Upper lobe of right lung (tissue), 1 donor: ENCODE results near the gene CDH3. TPM values are rescaled to one million over a fixed set of nuclear protein-coding genes. Genes with fewer than 3 reads are reported as not detected.

Experiments
- ATAC-seq: fragments of 200-7000 bp; cut with Tn5 transposase; one replicate; pipeline ENCODE4 v1.9.1; 2020; ENCODE audit warnings: mild to moderate bottlenecking, moderate library complexity
- DNase-seq: peaks from one replicate; pipeline ENCODE4 v3.0.0-alpha.2; 2020
- H3K27ac ChIP-seq: fragments of 200-600 bp; one replicate; pipeline ENCODE4 v1.8.0; 2022
- H3K27me3 ChIP-seq: fragments of 200-600 bp; one replicate; pipeline ENCODE4 v1.8.0; 2022; ENCODE audit warnings: mild to moderate bottlenecking
- H3K36me3 ChIP-seq: fragments of 200-600 bp; one replicate; pipeline ENCODE4 v1.8.0; 2022
- H3K4me1 ChIP-seq: fragments of 200-600 bp; one replicate; pipeline ENCODE4 v1.8.0; 2022
- H3K4me3 ChIP-seq: fragments of 200-600 bp; one replicate; pipeline ENCODE4 v1.8.0; 2022; ENCODE audit warnings: mild to moderate bottlenecking
- H3K9me3 ChIP-seq: fragments of 200-600 bp; one replicate; pipeline ENCODE4 v1.8.0; 2022
- intact Hi-C: fragments of 100-400 bp; cut with DNase I; formaldehyde crosslinking; loops from one replicate; pipeline ENCODE4 v1.11.0; 2022
- total RNA-seq: library from RNA; stranded (reverse); fragmentation: NEBNext Ultra II Directional; extraction: Animal tissue kit (Norgen Biotek cat#: 25700); gene quantifications from one replicate; pipeline ENCODE4 v1.2.1, GENCODE V29; 2021
- TF ChIP-seq, protein P1 (sequence below): fragments of 200-600 bp; IDR thresholded peaks from one replicate; pipeline ENCODE4 v1.8.0; 2022; ENCODE audit warnings: antibody characterized with exemption
- donor health status: DM: no; HTN: yes; CAD: no; lungs with severe emphysema.

Gene CDH3
- total RNA-seq, 1 donor from 2014 or later = 9.6 TPM

DNA sequence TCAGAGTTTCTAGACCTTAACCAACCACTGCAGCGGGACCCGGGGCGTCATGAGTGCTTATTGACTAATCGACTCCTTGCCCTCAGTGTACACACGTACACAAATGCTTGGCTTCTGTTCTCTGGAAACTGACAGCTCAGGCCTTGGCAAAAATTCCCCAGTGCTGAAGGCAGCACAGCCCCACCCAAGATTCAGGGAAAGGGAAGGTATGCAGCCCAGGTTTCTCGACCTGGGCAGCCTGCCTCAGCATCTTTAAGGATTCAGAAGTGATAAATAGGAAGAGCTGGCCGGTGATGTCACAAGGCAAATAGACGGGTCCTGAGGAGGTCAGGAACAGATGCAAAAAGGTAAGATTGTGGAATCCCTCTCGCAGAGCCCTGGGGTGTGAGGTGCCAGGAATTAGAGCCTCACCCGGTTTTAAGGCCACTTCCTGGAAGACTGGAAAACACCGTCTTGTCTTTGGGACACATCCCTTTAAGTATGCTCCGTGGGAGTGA, 9.0 kb upstream of the CDH3 start:
- no peaks in the 10 kb centered on the region for H3K36me3 ChIP-seq
- intact Hi-C loops = no loop called here
- no peaks in the 10 kb centered on the region for H3K4me1 ChIP-seq
- no peak overlapping the region for H3K4me3 ChIP-seq
- TF ChIP-seq, protein P1, sequence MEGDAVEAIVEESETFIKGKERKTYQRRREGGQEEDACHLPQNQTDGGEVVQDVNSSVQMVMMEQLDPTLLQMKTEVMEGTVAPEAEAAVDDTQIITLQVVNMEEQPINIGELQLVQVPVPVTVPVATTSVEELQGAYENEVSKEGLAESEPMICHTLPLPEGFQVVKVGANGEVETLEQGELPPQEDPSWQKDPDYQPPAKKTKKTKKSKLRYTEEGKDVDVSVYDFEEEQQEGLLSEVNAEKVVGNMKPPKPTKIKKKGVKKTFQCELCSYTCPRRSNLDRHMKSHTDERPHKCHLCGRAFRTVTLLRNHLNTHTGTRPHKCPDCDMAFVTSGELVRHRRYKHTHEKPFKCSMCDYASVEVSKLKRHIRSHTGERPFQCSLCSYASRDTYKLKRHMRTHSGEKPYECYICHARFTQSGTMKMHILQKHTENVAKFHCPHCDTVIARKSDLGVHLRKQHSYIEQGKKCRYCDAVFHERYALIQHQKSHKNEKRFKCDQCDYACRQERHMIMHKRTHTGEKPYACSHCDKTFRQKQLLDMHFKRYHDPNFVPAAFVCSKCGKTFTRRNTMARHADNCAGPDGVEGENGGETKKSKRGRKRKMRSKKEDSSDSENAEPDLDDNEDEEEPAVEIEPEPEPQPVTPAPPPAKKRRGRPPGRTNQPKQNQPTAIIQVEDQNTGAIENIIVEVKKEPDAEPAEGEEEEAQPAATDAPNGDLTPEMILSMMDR = no peak
- ATAC-seq = peak; percentile 67
- H3K9me3 ChIP-seq = no peaks in the 10 kb centered on the region
- H3K27ac ChIP-seq = no peak overlapping the region
- DNase-seq = no peak
- H3K27me3 ChIP-seq = no peaks in the 10 kb centered on the region

DNA sequence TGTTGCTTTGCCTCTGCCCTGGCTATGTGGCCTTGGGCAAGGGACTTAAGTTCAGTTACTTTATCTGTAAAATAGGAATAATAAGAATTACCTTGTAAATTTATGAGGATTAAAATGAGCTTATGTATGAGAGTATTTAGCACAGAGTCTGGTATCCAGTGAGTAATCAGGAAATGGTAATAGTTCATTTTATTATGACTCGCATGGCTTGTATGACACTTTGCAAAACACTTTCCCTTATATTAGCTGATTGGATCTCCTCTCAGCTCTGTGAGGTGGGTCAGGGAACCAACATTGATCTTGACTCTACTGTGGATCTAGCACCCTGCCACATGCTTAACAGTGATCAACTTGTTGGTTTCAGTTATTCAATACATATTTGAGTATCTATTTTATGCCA, 8.3 kb upstream of the CDH3 start:
- Histone ChIP-seq H3K4me1 (no peaks in the 10 kb centered on the region), H3K27me3 (no peaks in the 10 kb centered on the region), H3K4me3 (no peak overlapping the region), H3K36me3 (no peaks in the 10 kb centered on the region), H3K27ac (no peak overlapping the region), H3K9me3 (no peaks in the 10 kb centered on the region)
- intact Hi-C loops = no loop called here
- DNase-seq (no peak), ATAC-seq (no peak)
- TF ChIP-seq, protein P1 = no peak

DNA sequence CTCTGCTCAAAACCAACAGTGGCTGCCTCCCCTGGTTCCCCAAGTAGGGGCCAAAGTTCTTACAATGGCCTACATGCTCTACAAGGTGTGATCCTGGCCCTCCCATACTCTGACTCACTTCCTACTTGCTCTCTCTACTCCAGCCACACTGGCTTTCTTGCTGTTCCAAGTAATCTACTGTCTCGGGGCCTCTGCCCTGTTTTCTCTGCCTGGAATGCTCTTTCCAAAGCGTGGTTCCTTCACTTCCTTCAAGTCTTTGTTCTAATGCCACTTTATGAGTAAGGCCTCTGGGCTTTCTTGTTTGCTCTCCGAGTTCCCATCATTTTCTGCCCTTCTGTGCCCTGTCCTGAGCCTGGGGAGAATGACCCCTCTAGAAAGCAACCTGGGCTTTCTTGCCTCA, 4.1 kb upstream of the CDH3 start:
- Histone ChIP-seq H3K27me3 (peaks cover 33% of the 10 kb centered on the region), H3K36me3 (no peaks in the 10 kb centered on the region), H3K4me1 (peaks cover 20% of the 10 kb centered on the region), H3K27ac (no peak overlapping the region), H3K9me3 (no peaks in the 10 kb centered on the region), H3K4me3 (no peak overlapping the region)
- ATAC-seq (no peak), DNase-seq (no peak)
- intact Hi-C loops = no loop called here
- TF ChIP-seq, protein P1 = no peak

DNA sequence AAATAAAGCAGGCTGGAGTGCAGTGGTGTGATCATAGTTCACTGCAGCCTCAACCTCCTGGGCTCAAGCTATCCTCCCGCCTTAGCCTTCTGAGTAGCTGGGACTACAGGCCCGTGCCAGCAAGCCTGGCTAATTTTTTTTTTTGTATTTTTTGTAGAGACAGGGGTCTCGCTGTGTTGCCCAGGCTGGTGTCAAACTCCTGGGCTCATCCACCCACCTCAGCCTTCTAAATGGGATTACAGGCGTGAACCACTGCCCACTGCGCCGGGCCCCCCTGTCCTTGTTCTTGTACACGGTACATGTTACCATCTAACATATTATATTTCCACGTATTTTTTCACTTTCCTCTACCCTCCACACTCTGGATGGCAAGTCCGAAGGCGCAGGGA, 3.1 kb upstream of the CDH3 start:
- Histone ChIP-seq H3K4me3 (peak overlapping the region; percentile 21), H3K9me3 (no peaks in the 10 kb centered on the region), H3K4me1 (peaks cover 20% of the 10 kb centered on the region), H3K36me3 (no peaks in the 10 kb centered on the region), H3K27me3 (peaks cover 38% of the 10 kb centered on the region), H3K27ac (no peak overlapping the region)
- DNase-seq (no peak), ATAC-seq (no peak)
- intact Hi-C loops = no loop called here
- TF ChIP-seq, protein P1 = no peak

DNA sequence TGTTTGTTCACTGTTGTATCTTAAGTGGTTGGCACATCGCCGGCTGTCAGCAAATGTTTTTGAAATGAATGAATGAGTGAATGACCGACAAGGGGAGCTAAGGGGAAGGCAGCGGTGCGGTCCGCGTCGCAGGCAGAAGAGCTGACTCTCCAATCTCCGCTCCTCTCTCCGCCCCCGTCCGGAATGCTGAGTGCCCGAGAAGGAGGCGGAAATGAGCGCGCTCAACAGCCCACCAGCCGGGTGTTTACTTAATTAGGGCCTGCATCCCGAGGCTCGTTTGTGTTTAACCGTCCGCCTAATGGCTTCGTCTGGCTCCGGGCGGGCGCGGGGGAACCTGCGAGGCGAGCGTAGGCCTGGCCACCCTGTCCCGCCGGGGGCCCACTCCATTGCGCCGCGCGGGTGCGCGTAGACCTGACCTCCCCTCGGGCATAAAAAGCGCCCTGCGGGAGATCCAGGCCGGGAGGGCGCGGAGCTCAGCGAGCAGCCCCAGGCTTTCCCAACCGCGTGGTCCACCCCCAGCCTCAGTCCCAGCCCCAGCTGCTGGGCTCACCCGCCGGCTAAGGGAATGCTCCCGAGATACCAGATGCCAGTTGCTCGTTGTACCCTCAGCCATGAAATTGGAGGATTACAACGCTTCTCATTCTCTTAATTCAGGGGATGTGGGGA, 2.5 kb upstream of the CDH3 start:
- Histone ChIP-seq H3K4me1 (peaks cover 20% of the 10 kb centered on the region), H3K9me3 (no peaks in the 10 kb centered on the region), H3K27me3 (peaks cover 38% of the 10 kb centered on the region), H3K27ac (no peak overlapping the region), H3K4me3 (peak overlapping the region; percentile 21), H3K36me3 (no peaks in the 10 kb centered on the region)
- DNase-seq (peak; percentile 84), ATAC-seq (peak; percentile 72)
- TF ChIP-seq, protein P1 = no peak
- intact Hi-C loops = no loop called here
